ENCODE results near the gene CYP26A1.

Gene CYP26A1

DNA sequence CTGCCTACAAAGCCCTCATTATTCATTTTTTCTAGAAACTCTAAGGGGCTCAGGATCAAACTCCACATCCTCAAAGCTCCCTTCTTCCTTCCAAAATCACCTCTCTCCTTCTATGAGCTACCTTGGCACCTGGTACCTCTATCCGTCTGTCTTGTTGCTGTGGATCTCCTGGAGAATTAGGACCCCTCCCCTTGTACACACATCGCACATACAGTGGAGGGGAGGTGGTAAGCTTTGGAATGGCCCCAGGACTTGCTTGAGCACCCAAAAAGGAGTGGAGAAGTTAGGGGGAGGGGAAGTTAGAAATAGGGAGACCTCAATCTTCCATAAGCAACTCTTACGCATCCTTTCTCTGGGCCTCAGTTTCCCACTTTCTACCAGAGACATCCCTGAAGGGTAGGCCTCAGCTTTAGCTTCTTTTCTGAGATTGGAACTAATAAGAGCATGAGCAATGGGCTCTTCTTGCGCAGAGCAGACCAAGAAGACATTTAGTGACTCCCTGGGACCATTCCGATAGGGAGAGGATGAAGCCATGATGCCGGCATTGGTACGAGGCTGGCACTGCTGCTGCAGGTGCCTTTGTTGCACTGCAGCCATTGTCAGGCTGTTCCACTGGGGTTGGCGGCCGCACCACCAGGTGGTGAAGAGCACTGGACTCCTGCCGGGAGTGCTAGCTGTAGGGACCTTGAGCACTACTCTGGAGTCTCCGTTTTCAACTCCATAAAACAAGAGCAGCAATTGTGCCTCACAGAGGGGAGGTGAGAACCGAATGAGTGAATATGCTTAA, 8.6 kb upstream of the CYP26A1 start:
- DNase-seq = no peak

DNA sequence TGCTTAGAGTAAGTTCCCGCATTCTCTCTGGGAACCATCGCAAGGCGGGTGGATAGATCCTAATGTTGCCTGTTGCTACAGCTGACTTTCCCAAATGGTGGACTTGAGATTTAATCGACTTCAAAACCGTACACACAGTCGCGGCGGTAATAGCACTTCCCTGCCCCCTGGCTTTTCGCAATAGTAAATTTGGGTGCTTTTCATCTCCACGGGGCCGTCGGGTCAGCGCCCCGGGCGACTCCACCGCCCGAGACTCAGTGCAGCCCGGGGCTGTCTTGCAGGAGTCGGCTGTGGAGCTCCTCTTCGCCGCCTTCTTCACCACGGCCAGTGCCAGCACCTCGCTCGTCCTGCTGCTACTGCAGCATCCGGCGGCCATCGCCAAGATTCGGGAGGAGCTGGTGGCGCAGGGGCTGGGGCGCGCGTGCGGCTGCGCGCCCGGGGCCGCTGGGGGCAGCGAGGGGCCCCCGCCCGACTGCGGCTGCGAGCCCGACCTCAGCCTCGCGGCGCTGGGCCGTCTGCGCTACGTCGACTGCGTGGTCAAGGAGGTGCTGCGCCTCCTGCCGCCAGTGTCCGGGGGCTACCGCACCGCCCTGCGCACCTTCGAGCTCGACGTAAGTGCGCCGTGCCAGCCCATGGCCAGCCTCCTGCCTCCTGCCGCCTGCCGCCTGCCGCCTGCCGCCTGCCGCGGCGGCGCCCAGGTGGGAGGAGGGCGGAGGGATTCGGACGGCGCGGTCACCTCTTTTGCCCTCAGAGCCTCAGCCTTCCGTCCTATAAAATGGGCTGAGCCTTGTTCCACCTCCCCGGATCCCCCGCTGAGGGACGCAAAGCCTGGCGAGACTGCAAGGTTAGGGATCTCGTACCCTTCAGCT, 7.8 kb upstream of the CYP26A1 start:
- DNase-seq = no peak

DNA sequence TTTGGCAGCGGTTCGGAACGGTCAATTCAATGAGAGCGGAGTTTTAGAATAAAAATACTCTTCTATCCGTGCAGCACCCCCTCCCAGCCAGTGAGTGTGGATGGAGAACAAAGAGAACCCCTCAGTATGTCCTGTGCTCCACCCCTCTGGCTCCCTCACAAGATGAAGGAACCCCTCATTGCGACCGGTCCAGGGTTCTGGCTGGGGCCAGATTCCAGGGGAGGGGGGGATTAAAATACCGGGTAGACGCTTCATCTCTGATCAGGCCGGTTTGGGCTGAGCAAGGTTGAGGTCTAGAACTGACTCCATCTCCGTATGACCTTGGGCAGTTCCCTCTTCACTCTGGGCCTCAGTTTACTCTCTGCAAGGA, 7.2 kb upstream of the CYP26A1 start:
- DNase-seq = no peak

DNA sequence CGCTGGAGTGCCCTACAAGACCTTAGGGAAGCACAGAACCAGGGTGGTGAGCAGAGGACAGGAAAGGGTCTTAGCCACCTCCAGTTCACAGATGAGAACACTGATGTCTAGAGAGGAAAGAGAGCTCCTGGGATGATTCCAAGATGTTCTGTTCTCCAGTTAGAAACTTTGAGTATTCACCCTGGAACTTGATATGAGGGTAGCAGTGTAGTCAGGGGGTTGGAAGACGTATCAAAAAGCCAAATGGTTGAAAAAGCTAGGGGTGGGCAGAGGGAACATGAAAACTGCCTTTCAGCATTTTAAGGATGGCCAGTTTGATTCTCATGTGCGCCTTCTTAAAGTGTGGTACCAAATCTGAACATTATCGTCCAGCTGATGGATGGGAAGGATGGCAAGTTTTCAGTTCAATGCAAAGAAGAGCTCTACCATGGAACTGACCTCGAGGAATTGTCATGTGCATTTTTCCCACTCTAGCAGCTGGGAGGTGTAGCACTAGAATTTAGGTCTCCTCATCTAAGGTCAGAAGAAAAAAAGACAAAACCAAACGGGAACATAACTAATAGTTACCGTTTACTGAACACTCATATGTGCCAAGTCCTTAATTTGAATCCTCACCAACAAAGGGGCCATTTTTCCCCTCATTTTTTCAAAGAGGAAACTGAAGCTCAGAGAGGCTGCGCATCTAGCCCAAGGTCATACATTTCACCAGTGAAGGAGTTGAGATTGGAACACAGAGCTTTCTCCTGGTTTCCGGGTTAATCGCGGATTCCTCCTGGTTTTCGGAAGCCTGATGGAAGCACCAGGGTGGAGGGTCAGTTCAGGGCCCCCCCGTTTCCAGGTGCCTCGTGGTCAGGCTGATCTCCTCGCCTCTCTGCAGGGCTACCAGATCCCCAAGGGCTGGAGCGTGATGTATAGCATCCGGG, 6.0 kb upstream of the CYP26A1 start:
- DNase-seq = no peak

DNA sequence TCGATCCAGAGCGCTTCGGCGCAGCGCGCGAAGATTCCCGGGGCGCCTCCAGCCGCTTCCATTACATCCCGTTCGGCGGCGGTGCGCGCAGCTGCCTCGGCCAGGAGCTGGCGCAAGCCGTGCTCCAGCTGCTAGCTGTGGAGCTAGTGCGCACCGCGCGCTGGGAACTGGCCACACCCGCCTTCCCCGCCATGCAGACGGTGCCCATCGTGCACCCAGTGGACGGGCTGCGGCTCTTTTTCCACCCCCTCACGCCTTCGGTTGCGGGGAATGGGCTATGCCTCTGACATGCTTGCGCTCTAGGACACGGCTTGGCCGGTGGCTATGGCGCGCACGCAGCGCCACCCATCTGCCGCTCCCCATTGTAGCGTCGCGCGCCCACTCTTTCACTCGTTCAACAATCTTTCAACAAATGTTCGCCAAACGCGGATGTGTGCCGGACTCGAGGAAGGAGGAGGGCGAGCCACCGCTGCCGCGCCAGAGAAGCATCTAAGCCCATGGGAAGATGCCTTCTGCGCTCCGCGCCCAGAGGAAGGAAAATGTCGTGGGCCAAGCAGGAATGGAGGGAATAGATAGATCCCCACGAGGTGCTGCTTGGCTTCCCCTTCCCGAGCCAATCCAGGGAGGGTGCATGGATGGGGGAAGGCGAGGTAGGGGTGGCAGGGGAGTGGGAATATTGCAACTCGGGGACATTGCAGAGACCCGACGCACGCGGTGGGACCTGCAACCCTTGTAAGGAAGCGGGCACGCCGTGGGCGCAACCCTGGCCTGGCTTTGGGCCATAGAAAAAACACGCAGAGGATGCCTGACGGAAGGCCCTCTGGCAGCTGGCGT, 5.1 kb upstream of the CYP26A1 start:
- DNase-seq = no peak

DNA sequence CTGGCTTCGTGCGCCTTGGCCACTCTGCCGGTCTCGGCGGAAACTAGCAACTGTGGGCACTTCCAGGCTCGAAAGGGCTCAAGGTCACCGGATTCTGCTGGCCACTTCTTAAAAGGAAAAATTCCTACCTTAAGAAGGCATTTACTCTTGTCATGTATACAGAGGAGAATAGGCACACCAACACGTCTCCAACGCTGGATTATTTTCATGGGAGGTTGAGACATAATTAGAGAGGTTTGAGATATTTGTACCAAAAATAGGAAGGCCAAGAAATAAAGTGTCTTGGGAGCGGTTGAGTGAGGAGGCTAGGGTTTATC, 4.5 kb upstream of the CYP26A1 start:
- DNase-seq = no peak

DNA sequence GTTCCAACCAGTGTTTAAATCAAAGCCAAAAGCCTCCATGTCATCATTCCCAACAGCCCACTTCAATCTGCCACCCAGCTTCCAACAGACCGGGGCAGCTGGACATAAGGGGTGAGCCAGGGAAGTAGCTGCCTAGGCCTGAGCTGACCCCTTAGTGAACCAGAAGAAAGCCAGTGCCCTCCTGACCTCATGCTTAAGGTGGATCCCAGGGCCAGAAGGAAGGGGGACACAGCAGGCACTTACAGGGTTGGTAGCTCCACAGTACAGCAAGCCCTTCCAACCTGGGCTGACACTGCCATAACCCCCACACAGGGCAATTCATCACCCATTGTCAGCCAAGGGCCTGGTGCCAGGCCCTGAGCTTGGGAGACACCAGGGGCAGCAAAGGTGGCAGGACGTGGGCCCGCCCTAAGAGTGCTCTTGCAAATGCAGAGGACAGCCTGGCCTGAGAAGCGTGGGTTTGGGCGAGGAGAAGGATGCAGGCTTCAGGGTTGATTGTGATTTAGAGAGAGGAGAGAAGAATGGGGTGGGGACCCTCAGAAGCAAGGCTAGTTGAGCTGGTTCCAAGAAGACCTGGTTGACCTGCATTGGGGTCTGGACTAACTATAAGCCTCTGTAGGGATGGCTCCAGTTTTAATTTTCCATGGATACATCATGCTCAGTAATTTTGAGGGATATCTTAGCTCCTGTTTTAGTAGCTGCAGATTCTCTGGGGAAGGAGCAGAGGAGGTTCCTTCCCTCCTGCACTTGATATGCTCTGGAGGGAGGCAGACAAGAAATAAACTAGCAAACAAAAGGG, 3.1 kb upstream of the CYP26A1 start:
- no peak for DNase-seq

DNA sequence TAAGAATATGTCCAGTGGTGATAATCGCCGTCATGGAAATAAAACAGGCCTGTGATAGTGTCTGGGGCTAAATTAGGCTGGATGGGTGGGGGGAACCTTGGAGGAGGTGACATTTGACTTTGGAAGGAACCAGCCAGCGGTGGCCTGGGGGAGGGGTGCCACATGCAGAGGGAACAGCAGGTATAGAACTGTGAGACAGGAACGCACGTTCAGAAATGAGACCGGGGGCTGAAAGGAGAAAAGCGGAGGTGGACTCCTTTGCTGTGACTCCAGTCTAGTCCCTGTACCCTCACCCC, 2.6 kb upstream of the CYP26A1 start:
- DNase-seq = no peak

DNA sequence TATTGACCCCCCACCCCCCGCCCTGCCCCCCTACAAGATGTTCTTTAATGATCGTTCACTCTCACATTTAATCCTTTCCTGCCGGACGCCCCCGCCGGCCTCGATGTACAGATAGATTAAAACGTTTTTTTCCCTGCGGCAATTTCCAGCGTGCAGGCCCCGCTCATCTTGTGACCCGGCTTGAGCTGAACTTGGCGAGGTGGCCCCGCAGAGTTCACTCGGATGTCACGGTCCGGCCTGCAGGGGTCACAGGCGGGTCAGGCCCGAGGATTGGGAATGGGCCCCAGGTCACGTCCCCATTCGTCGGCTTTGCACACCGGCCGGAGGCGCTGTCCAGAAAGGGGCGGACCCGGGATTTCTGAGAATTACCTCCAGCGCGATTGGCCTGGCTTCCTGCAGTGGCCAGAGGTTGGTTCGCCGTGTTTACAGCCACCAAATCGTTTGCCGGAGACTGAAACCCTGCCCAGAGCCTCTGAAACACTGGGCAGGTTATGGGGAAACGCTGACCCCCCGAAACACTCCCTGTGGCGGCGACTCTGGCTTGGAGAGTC, 1.9 kb upstream of the CYP26A1 start:
- no peak for DNase-seq

DNA sequence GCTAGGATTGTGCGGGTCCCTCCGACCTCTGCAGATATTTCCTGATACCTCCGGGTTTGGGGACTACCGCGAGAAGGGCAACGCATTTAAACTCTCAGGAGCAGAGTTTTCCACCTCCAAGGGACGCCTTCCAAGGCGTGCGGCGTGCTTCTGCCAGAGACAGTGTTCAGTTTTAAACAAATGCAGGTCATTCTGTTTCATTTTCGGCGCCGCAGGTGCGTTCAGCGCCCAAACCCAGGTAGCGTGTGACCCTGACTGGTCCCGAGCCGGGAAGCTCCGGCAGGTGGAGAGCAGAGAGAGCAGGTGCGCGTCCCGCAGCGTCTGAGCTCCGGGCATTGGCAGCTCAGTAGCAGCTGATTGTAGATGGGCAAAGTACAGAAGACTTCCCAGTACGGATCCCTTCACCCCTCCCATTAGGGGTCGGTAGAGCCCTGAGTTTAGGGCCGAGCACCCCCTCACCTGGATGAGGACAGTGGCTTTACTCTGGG, 1.4 kb upstream of the CYP26A1 start:
- DNase-seq = no peak

DNA sequence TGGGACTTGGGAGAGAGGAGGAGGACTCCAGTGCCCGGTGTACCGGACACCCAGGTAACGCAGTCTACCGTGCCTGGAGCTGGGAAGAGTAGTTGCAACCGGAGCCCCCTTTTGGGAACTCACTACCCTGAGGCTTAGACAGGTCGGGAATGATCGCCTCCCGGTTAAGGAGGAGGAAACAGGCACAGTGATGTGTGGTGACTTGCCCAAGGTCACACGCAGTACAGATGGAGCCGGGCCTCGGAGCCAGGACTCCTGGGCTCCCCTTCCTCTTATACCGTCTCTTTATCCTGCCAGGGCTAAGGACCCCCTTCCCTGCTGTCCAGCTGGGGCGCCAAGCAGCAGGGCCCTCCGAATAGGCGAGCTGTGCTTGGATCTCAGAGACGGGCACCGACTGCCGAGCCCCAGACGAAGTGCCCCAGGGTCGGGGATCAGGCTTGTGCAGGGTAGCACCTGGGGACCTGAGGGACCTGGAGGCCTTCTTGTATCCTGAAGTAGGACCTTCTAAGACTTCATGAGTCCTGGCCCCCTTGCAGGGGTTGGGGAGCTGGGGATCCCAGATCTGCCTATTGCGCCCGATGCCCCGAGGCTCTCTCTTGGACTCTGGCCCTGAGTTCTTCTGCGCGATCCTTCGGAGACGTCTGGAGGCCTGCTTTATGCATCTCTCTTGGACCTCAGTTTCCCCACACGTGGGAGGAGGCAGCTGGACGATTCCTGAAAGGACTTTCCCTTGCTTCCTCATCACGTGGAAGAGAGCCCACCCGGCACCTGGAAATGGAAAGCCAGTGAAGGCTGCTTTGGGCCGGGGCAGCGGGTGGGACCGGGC, 767 bp upstream of the CYP26A1 start:
- DNase-seq = no peak

DNA sequence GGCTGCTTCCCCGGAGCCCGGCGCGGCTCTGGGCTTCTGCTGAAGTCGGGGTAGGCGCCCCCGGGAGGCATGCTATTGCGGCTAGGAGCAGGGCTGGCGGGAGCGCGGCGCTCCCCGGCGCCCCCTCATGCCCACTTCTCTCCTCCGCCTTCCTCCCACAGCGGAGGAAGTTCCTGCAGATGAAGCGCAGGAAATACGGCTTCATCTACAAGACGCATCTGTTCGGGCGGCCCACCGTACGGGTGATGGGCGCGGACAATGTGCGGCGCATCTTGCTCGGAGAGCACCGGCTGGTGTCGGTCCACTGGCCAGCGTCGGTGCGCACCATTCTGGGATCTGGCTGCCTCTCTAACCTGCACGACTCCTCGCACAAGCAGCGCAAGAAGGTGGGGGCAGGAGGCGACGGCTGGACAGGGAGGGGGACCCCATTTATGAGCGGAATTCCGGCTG, 479 bp downstream of the CYP26A1 start:
- DNase-seq = no peak

DNA sequence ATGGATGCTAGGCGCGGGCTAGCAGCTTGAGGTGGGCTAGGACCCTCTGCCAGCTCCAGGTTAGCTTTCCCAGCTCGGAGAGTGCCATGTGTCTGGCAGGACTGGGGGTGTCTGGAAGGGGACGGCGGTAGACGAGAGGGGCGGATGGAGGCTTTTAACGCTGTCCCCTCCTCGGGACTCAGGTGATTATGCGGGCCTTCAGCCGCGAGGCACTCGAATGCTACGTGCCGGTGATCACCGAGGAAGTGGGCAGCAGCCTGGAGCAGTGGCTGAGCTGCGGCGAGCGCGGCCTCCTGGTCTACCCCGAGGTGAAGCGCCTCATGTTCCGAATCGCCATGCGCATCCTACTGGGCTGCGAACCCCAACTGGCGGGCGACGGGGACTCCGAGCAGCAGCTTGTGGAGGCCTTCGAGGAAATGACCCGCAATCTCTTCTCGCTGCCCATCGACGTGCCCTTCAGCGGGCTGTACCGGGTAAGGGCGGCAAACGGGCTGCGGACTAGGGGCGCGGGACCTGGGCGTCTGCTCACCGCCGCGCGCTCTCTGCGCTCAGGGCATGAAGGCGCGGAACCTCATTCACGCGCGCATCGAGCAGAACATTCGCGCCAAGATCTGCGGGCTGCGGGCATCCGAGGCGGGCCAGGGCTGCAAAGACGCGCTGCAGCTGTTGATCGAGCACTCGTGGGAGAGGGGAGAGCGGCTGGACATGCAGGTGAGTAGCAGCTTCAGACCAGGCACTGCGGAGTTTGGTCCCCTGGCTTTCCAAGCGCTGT, 1.1 kb downstream of the CYP26A1 start:
- DNase-seq = no peak

DNA sequence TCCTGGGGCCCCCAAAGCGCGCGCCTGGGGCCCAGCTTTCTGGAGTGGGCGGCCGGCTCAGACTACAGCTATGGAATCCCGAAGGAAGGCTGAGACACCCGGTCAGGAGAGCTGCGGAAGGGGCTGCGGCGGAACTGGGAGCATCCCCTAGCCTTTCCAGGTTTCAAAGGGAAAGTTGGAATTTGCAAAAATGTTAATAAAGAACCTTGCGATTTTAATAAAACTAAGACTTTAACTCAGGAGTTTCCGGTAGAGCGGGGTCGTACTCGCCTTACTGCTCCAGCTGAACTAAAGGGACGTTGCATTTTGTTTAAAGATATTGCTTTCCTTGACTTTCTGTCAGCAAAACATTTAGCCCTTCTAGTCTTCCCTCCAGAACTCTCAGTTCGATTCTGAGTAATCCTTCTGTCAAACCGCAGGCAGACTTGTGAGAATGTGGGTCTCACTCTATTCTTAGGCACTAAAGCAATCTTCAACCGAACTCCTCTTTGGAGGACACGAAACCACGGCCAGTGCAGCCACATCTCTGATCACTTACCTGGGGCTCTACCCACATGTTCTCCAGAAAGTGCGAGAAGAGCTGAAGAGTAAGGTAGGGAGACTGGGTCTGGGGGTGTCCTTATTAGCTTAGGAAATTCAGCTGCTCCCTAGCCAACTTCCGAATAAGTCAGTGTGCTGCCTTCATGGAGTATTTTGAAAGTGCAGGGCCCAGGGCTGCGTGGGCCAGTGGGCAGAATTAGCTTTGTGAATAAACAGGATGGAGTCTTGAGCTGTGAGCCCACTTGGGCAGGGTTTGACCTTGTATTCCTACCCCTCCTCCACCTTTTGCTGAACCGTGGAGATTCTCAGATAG, 1.9 kb downstream of the CYP26A1 start:
- no peak for DNase-seq

DNA sequence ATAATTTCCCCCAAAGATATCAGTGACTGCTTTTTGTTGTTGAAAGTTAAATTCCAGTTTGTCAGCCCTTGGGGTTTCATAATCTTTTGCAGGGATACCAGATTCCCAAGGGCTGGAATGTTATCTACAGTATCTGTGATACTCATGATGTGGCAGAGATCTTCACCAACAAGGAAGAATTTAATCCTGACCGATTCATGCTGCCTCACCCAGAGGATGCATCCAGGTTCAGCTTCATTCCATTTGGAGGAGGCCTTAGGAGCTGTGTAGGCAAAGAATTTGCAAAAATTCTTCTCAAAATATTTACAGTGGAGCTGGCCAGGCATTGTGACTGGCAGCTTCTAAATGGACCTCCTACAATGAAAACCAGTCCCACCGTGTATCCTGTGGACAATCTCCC, 3.2 kb downstream of the CYP26A1 start:
- no peak for DNase-seq

DNA sequence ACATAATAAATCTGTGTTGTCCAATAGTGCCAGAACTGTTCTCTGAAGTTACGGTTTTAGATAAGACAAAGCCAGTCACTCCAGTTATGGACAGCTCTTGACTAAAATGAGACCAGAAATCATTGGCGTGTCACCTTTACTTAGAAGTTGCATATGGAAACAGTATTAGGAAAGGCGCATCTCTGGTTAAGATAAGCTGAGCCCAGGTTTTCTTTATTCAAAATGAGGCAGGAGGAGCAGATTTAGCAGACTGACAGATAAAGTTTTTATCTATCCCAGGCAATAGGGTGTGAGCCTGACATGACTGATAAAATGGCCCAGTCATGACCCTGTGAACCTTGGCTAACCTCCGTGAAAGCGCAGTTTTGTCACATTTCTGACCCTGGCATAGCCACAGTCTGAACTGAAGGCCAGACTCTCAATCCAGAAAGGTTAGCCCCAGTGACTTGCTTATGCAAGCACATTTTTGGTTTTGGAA, 4.2 kb downstream of the CYP26A1 start:
- no peak for DNase-seq

DNA sequence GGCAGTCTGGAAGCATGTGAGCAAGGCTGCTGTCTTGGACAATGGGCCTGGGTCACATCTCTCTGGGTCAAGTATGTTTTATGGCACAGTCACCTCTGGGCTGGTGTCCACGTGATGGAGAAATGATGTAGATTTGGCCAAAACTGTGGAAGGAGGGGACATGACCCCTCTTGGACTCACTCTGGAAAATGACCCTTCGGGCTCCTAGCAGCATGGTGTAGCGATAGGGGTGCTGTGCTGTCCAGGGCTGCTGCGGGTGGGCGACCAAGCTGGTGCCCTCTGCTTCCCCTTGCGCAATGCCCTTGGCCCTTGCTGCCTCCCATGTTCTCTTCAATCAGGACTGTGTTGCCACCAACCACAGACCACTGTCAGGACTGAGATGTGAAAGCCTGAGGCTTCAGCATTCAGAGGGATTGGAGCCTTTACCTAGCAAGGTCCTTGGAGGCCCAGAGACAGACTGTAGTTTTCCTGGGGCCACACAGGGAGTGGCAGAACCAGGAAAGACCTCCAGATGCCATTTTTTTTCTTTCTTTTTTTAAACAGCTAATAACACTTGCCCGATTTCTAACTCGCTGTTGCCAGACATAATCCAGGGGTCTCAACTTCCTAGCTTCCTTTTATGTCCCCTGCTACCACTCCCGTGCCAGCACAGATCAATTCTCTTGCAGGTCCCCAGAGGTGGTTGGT, 6.1 kb downstream of the CYP26A1 start:
- no peak for DNase-seq

Data from NCI-H524 treated with DMSO at 0.1 percent for 48 hours (cell line).